Caki2 (cell line): ENCODE results near the gene HGFAC. TPM values are rescaled to one million over a fixed set of nuclear protein-coding genes. Genes with fewer than 3 reads are reported as not detected.
"Not testable (repeated sequence)": the region's sequence is repeated elsewhere in the genome, so short reads cannot be mapped to it uniquely, and the experiment has no call there.

Source experiments
- DNase-seq: peaks from one replicate; pipeline ENCODE4 v3.0.0-alpha.2; 2015; ENCODE audit warnings: low read depth
- in situ Hi-C: cut with HindIII; loops from 2 replicates; pipeline ENCODE4 v1.10.0; 2016; ENCODE audit warnings: low sequenced_read_pairs, low pct_unique_long_range_greater_than_20kb, mixed read lengths
- total RNA-seq: library from RNA; depleted of rRNA; stranded (reverse); fragments of >200 nt; shearing (Covaris generic); gene quantifications from 2 replicates; pipeline ENCODE4 v1.2.3, GENCODE V29; 2014; ENCODE audit warnings: low replicate concordance

The HGFAC gene
- total RNA-seq, 1 experiment from 2014 or later: not detected

GRCh38 chr4:3409571-3410091 lies 32.1 kb upstream of the HGFAC start:
- in situ Hi-C loops: no loop called here
- no peak for DNase-seq

GRCh38 chr4:3410401-3411135 lies 31.2 kb upstream of the HGFAC start:
- in situ Hi-C loops: no loop called here
- no peak for DNase-seq

GRCh38 chr4:3411190-3411589 lies 30.6 kb upstream of the HGFAC start:
- in situ Hi-C loops, DNase-seq: not testable (repeated sequence)

- in situ Hi-C loops: no loop called here
- DNase-seq: no peak
Observed at GRCh38 chr4:3411676-3412075, 30.1 kb upstream of the HGFAC start.

- in situ Hi-C loops: no loop called here
- DNase-seq: no peak
Observed at GRCh38 chr4:3412257-3413020, 29.3 kb upstream of the HGFAC start.

GRCh38 chr4:3413217-3413671 lies 28.5 kb upstream of the HGFAC start:
- in situ Hi-C loops: no loop called here
- DNase-seq: no peak

GRCh38 chr4:3413675-3414420 lies 27.9 kb upstream of the HGFAC start:
- DNase-seq: no peak
- in situ Hi-C loops: no loop called here

GRCh38 chr4:3414421-3415279 lies 27.1 kb upstream of the HGFAC start:
- no peak for DNase-seq
- in situ Hi-C loops: no loop called here

GRCh38 chr4:3415471-3416141 lies 26.2 kb upstream of the HGFAC start:
- in situ Hi-C loops: no loop called here
- no peak for DNase-seq

GRCh38 chr4:3416270-3416669 lies 25.5 kb upstream of the HGFAC start:
- no peak for DNase-seq
- in situ Hi-C loops: no loop called here

GRCh38 chr4:3416821-3417221 lies 24.9 kb upstream of the HGFAC start:
- no peak for DNase-seq
- in situ Hi-C loops: no loop called here

GRCh38 chr4:3417448-3417847 lies 24.3 kb upstream of the HGFAC start:
- in situ Hi-C loops: no loop called here
- no peak for DNase-seq

- in situ Hi-C loops: no loop called here
- DNase-seq: no peak
Observed at GRCh38 chr4:3418029-3418762, 23.6 kb upstream of the HGFAC start.

- DNase-seq: no peak
- in situ Hi-C loops: no loop called here
Observed at GRCh38 chr4:3419836-3420605, 21.7 kb upstream of the HGFAC start.

- no peak for DNase-seq
- in situ Hi-C loops: no loop called here
Observed at GRCh38 chr4:3420606-3420955, 21.2 kb upstream of the HGFAC start.

GRCh38 chr4:3420956-3421355 lies 20.8 kb upstream of the HGFAC start:
- no peak for DNase-seq
- in situ Hi-C loops: no loop called here
